Esophagus squamous epithelium (tissue), 5 donors: ENCODE measurements around the gene FBXO11. TPM values are rescaled to one million over a fixed set of nuclear protein-coding genes. Genes with fewer than 3 reads are reported as not detected.

ENCODE experiments used
- DNase-seq: peaks from one replicate; lab custom pipeline; 2025; lab: John Stamatoyannopoulos, UW
- H3K27ac ChIP-seq, 4 donors: fragments of 200-600 bp; sonication (generic); one replicate each; pipeline ENCODE4 v1.5.1; 2016 to 2019; ENCODE audit warnings: mild to moderate bottlenecking in 1 of 4
- H3K27me3 ChIP-seq, 4 donors: fragments of 200-600 bp; sonication (generic); 1 replicate in 3 of 4; 2 replicates in 1 of 4; pipeline versions ENCODE4 v1.5.1 to v1.6.0; 2017 to 2021; ENCODE audit warnings: antibody characterized with exemption in 1 of 4
- H3K36me3 ChIP-seq, 3 donors: fragments of 200-600 bp; sonication (generic); one replicate each; pipeline ENCODE4 v1.5.1; 2016 to 2019
- H3K4me1 ChIP-seq, 3 donors: fragments of 200-600 bp; sonication (generic); one replicate each; pipeline ENCODE4 v1.5.1; 2017 to 2019
- H3K4me3 ChIP-seq, 4 donors: fragments of 200-600 bp; sonication (generic); 1 replicate in 3 of 4; 2 replicates in 1 of 4; pipeline ENCODE4 v1.5.1; 2016 to 2019; ENCODE audit warnings: mild to moderate bottlenecking in 2 of 4, moderate library complexity in 1 of 4
- H3K9me3 ChIP-seq, 3 donors: fragments of 200-600 bp; sonication (generic); one replicate each; pipeline ENCODE4 v1.5.1; 2016 to 2019
- CTCF ChIP-seq, 6 experiments: fragments of 450-650 bp in 4 of 6; fragments of 200-600 bp in 2 of 6; sonication (generic) in 2 of 6; IDR thresholded peaks; one replicate each; pipeline ENCODE4 v1.5.1; 2016 to 2019; ENCODE audit warnings: antibody characterized with exemption in 6 of 6, mild to moderate bottlenecking in 4 of 6, moderate library complexity in 4 of 6
- POLR2A ChIP-seq, 4 donors: fragments of 450-650 bp; IDR thresholded peaks; one replicate each; pipeline ENCODE4 v1.6.1; 2017; ENCODE audit warnings: antibody characterized with exemption in 4 of 4, mild to moderate bottlenecking in 4 of 4, moderate library complexity in 3 of 4
- WGBS, 2 donors: methylation state at CpG; one replicate each; pipeline ENCODE4 v1.1.5; 2018; 5-methylcytosine and 5-hydroxymethylcytosine counted together
- intact Hi-C: fragments of 100-400 bp; cut with DNase I; formaldehyde crosslinking; loops from one replicate; pipeline ENCODE4 v1.15.0; 2022
- total RNA-seq, 4 donors: library from RNA; depleted of rRNA; stranded (reverse); fragments of >200 nt; gene quantifications; one replicate each; pipeline ENCODE4 v1.1.0, GENCODE V29; 2016
- donor health status: DM: yes; HTN: yes; CAD: no.

Gene FBXO11
- total RNA-seq, 4 donors from 2014 or later: 21.0 to 50.2 (median 34.7) TPM

- WGBS, 2 donors: 95 to 98% methylated on average over 7 of the region's 7 CpGs
- no peaks in the 10 kb centered on the region for H3K27me3 ChIP-seq
- H3K4me3 ChIP-seq: no peak overlapping the region
- H3K9me3 ChIP-seq: peaks cover 0 to 13% (median 10%) of the 10 kb centered on the region in 3 donors
- no peaks in the 10 kb centered on the region for H3K4me1 ChIP-seq
- no peak overlapping the region for H3K27ac ChIP-seq
- no peak for DNase-seq
- H3K36me3 ChIP-seq: peaks cover 13 to 98% (median 26%) of the 10 kb centered on the region in 3 donors
- TF ChIP-seq POLR2A (IDR thresholded peaks at IDR 0.05) (no peak), CTCF (IDR thresholded peaks at IDR 0.05) (no peak)
- intact Hi-C loops: no loop called here
Measured at GRCh38 chr2:47803363-47803762, 102.9 kb downstream of the FBXO11 start.

DNA sequence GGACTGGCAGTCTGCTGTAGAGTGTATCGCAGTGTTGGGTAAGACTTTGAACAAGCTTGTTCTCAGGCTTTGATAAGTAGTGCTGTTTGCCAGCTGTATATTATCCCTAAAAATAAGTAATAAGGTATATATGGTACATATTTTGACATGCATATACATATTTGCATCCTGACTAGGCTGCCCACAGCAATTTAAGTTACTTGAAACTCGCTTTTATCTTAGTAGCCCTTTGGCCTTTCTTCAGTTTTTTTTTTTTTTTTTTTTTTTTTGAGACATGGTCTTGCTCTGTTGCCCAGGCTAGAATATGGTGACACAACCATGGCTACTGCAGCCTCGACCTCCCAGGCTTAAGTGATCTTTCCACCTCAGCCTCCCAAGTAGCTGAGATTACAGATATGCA, 105.2 kb downstream of the FBXO11 start:
- Histone ChIP-seq H3K27me3 (no peaks in the 10 kb centered on the region), H3K27ac (no peak overlapping the region), H3K4me1 (no peaks in the 10 kb centered on the region), H3K36me3 (peaks cover 13 to 98% (median 26%) of the 10 kb centered on the region in 3 donors), H3K9me3 (peaks cover 0 to 13% (median 10%) of the 10 kb centered on the region in 3 donors), H3K4me3 (no peak overlapping the region)
- WGBS, 2 donors: 88 to 93% methylated on average over 3 of the region's 3 CpGs
- intact Hi-C loops: no loop called here
- DNase-seq: no peak
- TF ChIP-seq CTCF (IDR thresholded peaks at IDR 0.05): no peak
- no peak for TF ChIP-seq POLR2A (IDR thresholded peaks at IDR 0.05)

DNA sequence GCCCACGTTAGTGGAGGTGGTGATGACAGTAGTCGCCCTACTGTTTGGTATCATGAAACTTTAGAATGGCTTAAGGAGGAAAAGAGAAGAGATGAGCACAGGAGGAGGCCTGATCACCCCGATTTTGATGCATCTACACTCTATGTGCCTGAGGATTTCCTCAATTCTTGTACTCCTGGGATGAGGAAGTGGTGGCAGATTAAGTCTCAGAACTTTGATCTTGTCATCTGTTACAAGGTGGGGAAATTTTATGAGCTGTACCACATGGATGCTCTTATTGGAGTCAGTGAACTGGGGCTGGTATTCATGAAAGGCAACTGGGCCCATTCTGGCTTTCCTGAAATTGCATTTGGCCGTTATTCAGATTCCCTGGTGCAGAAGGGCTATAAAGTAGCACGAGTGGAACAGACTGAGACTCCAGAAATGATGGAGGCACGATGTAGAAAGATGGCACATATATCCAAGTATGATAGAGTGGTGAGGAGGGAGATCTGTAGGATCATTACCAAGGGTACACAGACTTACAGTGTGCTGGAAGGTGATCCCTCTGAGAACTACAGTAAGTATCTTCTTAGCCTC, 107.2 kb downstream of the FBXO11 start:
- 90 to 99% methylated on average over 6 of the region's 6 CpGs for WGBS, 2 donors
- H3K27me3 ChIP-seq: no peaks in the 10 kb centered on the region
- TF ChIP-seq CTCF (IDR thresholded peaks at IDR 0.05) (no peak), POLR2A (IDR thresholded peaks at IDR 0.05) (no peak)
- intact Hi-C loops: no loop called here
- no peak overlapping the region for H3K27ac ChIP-seq
- H3K4me3 ChIP-seq: no peak overlapping the region
- peaks cover 15 to 98% (median 27%) of the 10 kb centered on the region in 3 donors for H3K36me3 ChIP-seq
- H3K9me3 ChIP-seq: peaks cover 0 to 13% (median 10%) of the 10 kb centered on the region in 3 donors
- H3K4me1 ChIP-seq: no peaks in the 10 kb centered on the region
- no peak for DNase-seq

DNA sequence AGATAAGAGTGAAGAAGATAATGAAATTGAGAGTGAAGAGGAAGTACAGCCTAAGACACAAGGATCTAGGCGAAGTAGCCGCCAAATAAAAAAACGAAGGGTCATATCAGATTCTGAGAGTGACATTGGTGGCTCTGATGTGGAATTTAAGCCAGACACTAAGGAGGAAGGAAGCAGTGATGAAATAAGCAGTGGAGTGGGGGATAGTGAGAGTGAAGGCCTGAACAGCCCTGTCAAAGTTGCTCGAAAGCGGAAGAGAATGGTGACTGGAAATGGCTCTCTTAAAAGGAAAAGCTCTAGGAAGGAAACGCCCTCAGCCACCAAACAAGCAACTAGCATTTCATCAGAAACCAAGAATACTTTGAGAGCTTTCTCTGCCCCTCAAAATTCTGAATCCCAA, 107.7 kb downstream of the FBXO11 start:
- Histone ChIP-seq H3K36me3 (peaks cover 15 to 98% (median 22%) of the 10 kb centered on the region in 3 donors), H3K27ac (no peak overlapping the region), H3K4me1 (no peaks in the 10 kb centered on the region), H3K4me3 (no peak overlapping the region), H3K9me3 (peaks cover 0 to 9% (median 9%) of the 10 kb centered on the region in 3 donors), H3K27me3 (no peaks in the 10 kb centered on the region)
- no peak for DNase-seq
- TF ChIP-seq POLR2A (IDR thresholded peaks at IDR 0.05): no peak
- WGBS, 2 donors: 80 to 86% methylated on average over 6 of the region's 6 CpGs
- intact Hi-C loops: no loop called here

- DNase-seq: no peak
- 90 to 94% methylated on average over 2 of the region's 2 CpGs for WGBS, 2 donors
- TF ChIP-seq POLR2A (IDR thresholded peaks at IDR 0.05): no peak
- no peaks in the 10 kb centered on the region for H3K4me1 ChIP-seq
- H3K36me3 ChIP-seq: peaks cover 12 to 98% (median 15%) of the 10 kb centered on the region in 3 donors
- intact Hi-C loops: no loop called here
- no peak overlapping the region for H3K4me3 ChIP-seq
- H3K27me3 ChIP-seq: no peaks in the 10 kb centered on the region
- no peak overlapping the region for H3K27ac ChIP-seq
- no peaks in the 10 kb centered on the region for H3K9me3 ChIP-seq
Measured at GRCh38 chr2:47796090-47796697, 110.1 kb downstream of the FBXO11 start.

GRCh38 chr2:47785986-47786385, 120.3 kb downstream of the FBXO11 start:
- no peak overlapping the region for H3K27ac ChIP-seq
- WGBS, 2 donors: 65 to 77% methylated on average over 7 of the region's 7 CpGs
- intact Hi-C loops: loop anchor here (10.0 kb wide), 1 partner anchor 119 kb away; the partner anchor contains the start of gene FBXO11
- TF ChIP-seq CTCF (IDR thresholded peaks at IDR 0.05): no peak
- no peak for TF ChIP-seq POLR2A (IDR thresholded peaks at IDR 0.05)
- no peaks in the 10 kb centered on the region for H3K27me3 ChIP-seq
- peaks cover 6 to 37% (median 16%) of the 10 kb centered on the region in 3 donors for H3K4me1 ChIP-seq
- no peaks in the 10 kb centered on the region for H3K9me3 ChIP-seq
- peaks cover 0 to under 1% (median 0%) of the 10 kb centered on the region in 3 donors for H3K36me3 ChIP-seq
- no peak overlapping the region for H3K4me3 ChIP-seq
- no peak for DNase-seq
